HepG2 (cell line): ENCODE results near the gene RERE. TPM values are rescaled to one million over a fixed set of nuclear protein-coding genes. Genes with fewer than 3 reads are reported as not detected.
A peak's percentile ranks its signal among the peaks of the same experiment; 100 is the strongest.

Experiments
- CCAR2 ChIP-seq: fragments of 200-400 bp; formaldehyde crosslinking; optimal IDR thresholded peaks from 2 replicates; pipeline ENCODE3; 2018; ENCODE audit warnings: low read depth, mild to moderate bottlenecking, low read length, moderate library complexity
- GABPB1 ChIP-seq: IDR thresholded peaks from 2 replicates; pipeline ENCODE4 v1.6.1; 2016; ENCODE audit warnings: mild to moderate bottlenecking, missing genetic modification reagents, moderate library complexity, missing compliant biosample characterization
- GATAD2A ChIP-seq: IDR thresholded peaks from 2 replicates; pipeline ENCODE4 v1.6.1; 2016
- HNF4A ChIP-seq: sonication (generic); formaldehyde crosslinking; IDR thresholded peaks from 2 replicates; pipeline ENCODE4 v1.4.0; 2020; ENCODE audit warnings: missing genetic modification reagents
- NFE2L2 ChIP-seq: fragments of 150-350 bp; IDR thresholded peaks from 2 replicates; pipeline ENCODE4 v1.6.1; 2014; ENCODE audit warnings: low read length
- RBM22 ChIP-seq: fragments of 200-400 bp; formaldehyde crosslinking; optimal IDR thresholded peaks from 2 replicates; pipeline ENCODE3; 2017; ENCODE audit warnings: mild to moderate bottlenecking, low read length, moderate library complexity
- SOX13 ChIP-seq, 3 experiments: fragments of 450-650 bp in 1 of 3; sonication (generic) in 1 of 3; formaldehyde crosslinking in 1 of 3; IDR thresholded peaks in 2 of 3; conservative IDR thresholded peaks in 1 of 3; 2 replicates each; pipeline versions ENCODE4 v1.5.0 to v1.6.1; 2016 to 2020; ENCODE audit warnings: antibody characterized with exemption in 1 of 3, mild to moderate bottlenecking in 1 of 3, missing compliant biosample characterization in 1 of 3, missing genetic modification reagents in 1 of 3, moderate library complexity in 1 of 3
- SOX5 ChIP-seq: IDR thresholded peaks from 2 replicates; pipeline ENCODE4 v1.6.1; 2016; ENCODE audit warnings: borderline replicate concordance
- YEATS2 ChIP-seq: sonication (generic); formaldehyde crosslinking; IDR thresholded peaks from 2 replicates; pipeline ENCODE4 v1.4.0; 2020; ENCODE audit warnings: missing genetic modification reagents, borderline replicate concordance
- ZC3H4 ChIP-seq: sonication (generic); formaldehyde crosslinking; IDR thresholded peaks from 2 replicates; pipeline ENCODE4 v1.4.0; 2020; ENCODE audit warnings: missing genetic modification reagents, borderline replicate concordance
- ZNF564 ChIP-seq: sonication (generic); formaldehyde crosslinking; IDR thresholded peaks from 2 replicates; pipeline ENCODE4 v1.8.1; 2023; ENCODE audit warnings: mild to moderate bottlenecking, missing genetic modification reagents
- polyA plus RNA-seq, 8 experiments: library from polyadenylated mRNA; depleted of rRNA in 3 of 8; stranded (reverse) in 7 of 8; unstranded in 1 of 8; fragments of >200 nt; fragmentation: Illumina TruSeq in 4 of 8; extraction: Trizol in 4 of 8; gene quantifications; 2 replicates each; pipeline versions ENCODE4 v1.2.1 to v1.2.3, GENCODE V29; 2011 to 2016; ENCODE audit warnings: low read depth in 4 of 8, missing spikeins in 1 of 8, mixed read lengths in 1 of 8; ENCODE audit not compliant: insufficient read depth in 1 of 8
- total RNA-seq, 5 experiments: library from RNA; depleted of rRNA; stranded (reverse); fragments of >200 nt; fragmentation: Illumina TruSeq; extraction: Trizol; gene quantifications; 2 replicates each; pipeline ENCODE4 v1.2.3, GENCODE V29; 2016; ENCODE audit warnings: low read depth in 1 of 5
- TF ChIP-seq, protein P1 (sequence below): sonication (generic); IDR thresholded peaks from 2 replicates; pipeline ENCODE4 v1.6.1; 2016; ENCODE audit warnings: low read depth, borderline replicate concordance
- TF ChIP-seq, protein P2 (sequence below): sonication (generic); formaldehyde crosslinking; IDR thresholded peaks from 2 replicates; pipeline ENCODE4 v1.4.0; 2020; ENCODE audit warnings: missing genetic modification reagents
- TF ChIP-seq, protein P3 (sequence below): sonication (generic); formaldehyde crosslinking; IDR thresholded peaks from 2 replicates; pipeline ENCODE4 v1.8.1; 2023; ENCODE audit warnings: mild to moderate bottlenecking, inconsistent platforms, moderate library complexity, missing genetic modification reagents, borderline replicate concordance
- TF ChIP-seq, protein P4 (sequence below): IDR thresholded peaks from 2 replicates; pipeline ENCODE4 v1.6.1; 2016; ENCODE audit warnings: low read depth
- TF ChIP-seq, protein P5 (sequence below), 2 experiments: sonication (generic) in 1 of 2; formaldehyde crosslinking in 1 of 2; IDR thresholded peaks; 2 replicates each; pipeline versions ENCODE4 v1.4.0 to v1.6.1; 2016 to 2020; ENCODE audit warnings: borderline replicate concordance in 1 of 2, low read depth in 1 of 2, mild to moderate bottlenecking in 1 of 2, missing genetic modification reagents in 1 of 2

RERE gene
- total and polyA plus RNA-seq, 2 of the 13 experiments (the other 11 are each of a cell fraction or from before 2014, with no cell fraction given): 18.3 to 21.9 TPM

DNA sequence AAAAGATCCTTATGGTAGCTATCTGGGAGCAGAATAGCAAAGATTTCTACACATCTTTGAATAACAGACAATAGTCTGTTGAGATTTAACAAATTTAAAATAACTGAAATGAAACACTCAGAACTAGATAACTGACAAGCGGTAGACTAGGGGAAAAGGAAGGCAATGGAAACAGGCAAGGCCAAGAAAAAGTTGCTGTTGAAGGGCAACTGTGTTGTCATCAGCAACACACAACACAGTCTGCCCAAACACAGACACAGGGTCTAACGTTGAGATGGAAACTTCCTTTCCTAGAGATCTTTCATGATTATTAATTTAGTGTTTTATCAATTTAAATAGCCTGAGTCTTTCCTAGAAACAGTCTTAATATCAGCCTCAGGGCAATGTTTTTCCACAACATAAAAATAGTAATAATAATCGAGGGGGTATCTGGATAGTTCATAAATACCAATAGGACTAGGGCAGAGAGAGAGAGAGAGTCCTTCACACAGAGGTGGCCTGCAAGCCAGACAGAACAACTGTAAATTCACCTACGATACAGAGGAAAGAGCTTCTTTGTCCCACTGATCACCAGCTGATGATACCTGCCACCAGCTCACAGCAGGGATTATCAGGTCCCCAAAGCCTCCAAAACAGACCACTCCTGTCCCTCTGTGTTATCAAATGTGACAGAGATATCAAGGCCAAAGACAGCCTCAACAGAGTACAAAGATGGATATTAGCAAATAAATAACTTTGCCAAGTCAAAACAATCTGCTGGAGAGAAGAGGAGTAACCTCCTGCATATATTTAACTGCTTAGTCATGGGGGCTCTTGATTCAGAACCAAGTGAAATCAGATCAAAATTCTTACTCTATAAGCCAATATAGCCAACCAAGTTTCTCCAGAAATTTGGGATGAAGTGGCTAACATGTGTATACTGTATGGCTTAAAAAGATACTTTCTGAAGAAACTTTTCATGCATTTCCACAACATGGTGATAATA lies 254.3 kb downstream of the RERE start (continued):
- TF ChIP-seq CCAR2 (no peak), SOX13 (IDR thresholded peaks at IDR 0.05) (no peak), SOX13 (CRISPR knock-in tag; conservative IDR thresholded peaks at IDR 0.05 in 1 of 2, IDR thresholded peaks at IDR 0.05 in 1 of 2) (peak in 1 of 2 experiments; percentile 48; a peak in 1 of 4 replicates), GATAD2A (CRISPR knock-in tag) (no peak; the same call in 1 of the 2 replicates), GABPB1 (CRISPR knock-in tag) (no peak), ZC3H4 (no peak), ZNF564 (no peak), SOX5 (peak; percentile 9; the same call in 1 of the 2 replicates), HNF4A (CRISPR knock-in tag) (peak; percentile 9; the same call in 1 of the 2 replicates), NFE2L2 (peak; percentile 75; the same call in 1 of the 2 replicates), YEATS2 (CRISPR knock-in tag) (no peak), RBM22 (no peak)
- TF ChIP-seq, protein P1, sequence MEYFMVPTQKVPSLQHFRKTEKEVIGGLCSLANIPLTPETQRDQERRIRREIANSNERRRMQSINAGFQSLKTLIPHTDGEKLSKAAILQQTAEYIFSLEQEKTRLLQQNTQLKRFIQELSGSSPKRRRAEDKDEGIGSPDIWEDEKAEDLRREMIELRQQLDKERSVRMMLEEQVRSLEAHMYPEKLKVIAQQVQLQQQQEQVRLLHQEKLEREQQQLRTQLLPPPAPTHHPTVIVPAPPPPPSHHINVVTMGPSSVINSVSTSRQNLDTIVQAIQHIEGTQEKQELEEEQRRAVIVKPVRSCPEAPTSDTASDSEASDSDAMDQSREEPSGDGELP: peak; percentile 70; the same call in 1 of the 2 replicates
- TF ChIP-seq, protein P2, sequence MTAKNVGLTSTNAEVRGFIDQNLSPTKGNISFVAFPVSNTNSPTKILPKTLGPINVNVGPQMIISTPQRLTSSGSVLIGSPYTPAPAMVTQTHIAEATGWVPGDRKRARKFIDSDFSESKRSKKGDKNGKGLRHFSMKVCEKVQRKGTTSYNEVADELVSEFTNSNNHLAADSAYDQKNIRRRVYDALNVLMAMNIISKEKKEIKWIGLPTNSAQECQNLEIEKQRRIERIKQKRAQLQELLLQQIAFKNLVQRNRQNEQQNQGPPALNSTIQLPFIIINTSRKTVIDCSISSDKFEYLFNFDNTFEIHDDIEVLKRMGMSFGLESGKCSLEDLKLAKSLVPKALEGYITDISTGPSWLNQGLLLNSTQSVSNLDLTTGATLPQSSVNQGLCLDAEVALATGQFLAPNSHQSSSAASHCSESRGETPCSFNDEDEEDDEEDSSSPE: no peak
- TF ChIP-seq, protein P3, sequence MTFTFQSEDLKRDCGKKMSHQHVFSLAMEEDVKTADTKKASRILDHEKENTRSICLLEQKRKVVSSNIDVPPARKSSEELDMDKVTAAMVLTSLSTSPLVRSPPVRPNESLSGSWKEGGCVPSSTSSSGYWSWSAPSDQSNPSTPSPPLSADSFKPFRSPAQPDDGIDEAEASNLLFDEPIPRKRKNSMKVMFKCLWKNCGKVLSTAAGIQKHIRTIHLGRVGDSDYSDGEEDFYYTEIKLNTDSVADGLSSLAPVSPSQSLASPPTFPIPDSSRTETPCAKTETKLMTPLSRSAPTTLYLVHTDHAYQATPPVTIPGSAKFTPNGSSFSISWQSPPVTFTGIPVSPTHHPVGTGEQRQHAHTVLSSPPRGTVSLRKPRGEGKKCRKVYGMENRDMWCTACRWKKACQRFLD: no peak
- TF ChIP-seq, protein P4, sequence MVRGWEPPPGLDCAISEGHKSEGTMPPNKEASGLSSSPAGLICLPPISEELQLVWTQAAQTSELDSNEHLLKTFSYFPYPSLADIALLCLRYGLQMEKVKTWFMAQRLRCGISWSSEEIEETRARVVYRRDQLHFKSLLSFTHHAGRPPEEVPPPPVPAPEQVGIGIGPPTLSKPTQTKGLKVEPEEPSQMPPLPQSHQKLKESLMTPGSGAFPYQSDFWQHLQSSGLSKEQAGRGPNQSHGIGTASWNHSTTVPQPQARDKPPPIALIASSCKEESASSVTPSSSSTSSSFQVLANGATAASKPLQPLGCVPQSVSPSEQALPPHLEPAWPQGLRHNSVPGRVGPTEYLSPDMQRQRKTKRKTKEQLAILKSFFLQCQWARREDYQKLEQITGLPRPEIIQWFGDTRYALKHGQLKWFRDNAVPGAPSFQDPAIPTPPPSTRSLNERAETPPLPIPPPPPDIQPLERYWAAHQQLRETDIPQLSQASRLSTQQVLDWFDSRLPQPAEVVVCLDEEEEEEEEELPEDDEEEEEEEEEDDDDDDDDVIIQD (CRISPR knock-in tag): no peak
- TF ChIP-seq, protein P5, sequence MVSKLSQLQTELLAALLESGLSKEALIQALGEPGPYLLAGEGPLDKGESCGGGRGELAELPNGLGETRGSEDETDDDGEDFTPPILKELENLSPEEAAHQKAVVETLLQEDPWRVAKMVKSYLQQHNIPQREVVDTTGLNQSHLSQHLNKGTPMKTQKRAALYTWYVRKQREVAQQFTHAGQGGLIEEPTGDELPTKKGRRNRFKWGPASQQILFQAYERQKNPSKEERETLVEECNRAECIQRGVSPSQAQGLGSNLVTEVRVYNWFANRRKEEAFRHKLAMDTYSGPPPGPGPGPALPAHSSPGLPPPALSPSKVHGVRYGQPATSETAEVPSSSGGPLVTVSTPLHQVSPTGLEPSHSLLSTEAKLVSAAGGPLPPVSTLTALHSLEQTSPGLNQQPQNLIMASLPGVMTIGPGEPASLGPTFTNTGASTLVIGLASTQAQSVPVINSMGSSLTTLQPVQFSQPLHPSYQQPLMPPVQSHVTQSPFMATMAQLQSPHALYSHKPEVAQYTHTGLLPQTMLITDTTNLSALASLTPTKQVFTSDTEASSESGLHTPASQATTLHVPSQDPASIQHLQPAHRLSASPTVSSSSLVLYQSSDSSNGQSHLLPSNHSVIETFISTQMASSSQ (IDR thresholded peaks at IDR 0.05; ENCODE audit: low read depth): no peak
- TF ChIP-seq, protein P5 (CRISPR knock-in tag; IDR thresholded peaks at IDR 0.05; ENCODE audit: borderline replicate concordance): 0 out of 2 replicates have a peak, but pooled peaks have one; percentile 7
- TF ChIP-seq, all 625 proteins: peak for 17
